Measurements from ENCODE around the gene FADS1.

DNA sequence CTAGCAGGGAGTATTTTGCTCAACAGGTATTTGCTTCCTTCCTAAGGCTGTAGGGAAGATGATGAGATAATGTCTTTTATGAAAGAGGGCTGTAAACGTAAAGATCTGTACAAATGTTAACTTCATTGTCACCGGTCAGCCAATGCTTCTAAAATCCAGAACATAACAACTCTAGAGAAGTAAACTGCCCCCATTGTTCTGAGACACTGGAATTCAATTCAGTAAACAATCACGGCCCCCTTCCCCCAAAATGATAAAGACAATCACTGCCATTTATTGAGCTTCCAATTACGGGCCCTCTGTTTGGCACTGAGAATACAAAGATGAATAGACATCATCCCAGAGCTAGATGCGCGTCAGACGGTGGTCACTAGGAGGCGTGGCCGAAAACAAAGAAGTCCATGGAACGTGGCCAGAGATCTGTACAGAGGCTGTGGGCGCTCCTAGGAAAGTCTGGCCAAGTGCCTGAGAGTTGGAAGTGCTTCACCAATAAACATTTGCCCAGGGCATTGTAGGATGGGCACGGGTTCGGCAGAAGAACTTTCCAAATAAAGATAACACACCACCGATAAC lies 25.0 kb downstream of the FADS1 start:
- TF ChIP-seq CTCF (IDR thresholded peaks at IDR 0.05) = no peak
- TF ChIP-seq POLR2A (IDR thresholded peaks at IDR 0.05) = no peak
- TF ChIP-seq POLR2AphosphoS5 (IDR thresholded peaks at IDR 0.05) = no peak
